Measurements from ENCODE around the gene NIT2. TPM values are rescaled to one million over a fixed set of nuclear protein-coding genes. Genes with fewer than 3 reads are reported as not detected.

NIT2 gene
- total and polyA plus RNA-seq, 7 donors, result 12.0 to 28.2 (median 22.0) TPM

- H3K9me3 ChIP-seq, result no peaks in the 10 kb centered on the region
- 95 to 97% methylated on average over 2 of the region's 2 CpGs for WGBS, 2 donors
- no peaks in the 10 kb centered on the region for H3K4me1 ChIP-seq
- no peak for DNase-seq
- H3K27me3 ChIP-seq, result no peaks in the 10 kb centered on the region
- H3K27ac ChIP-seq, result no peak overlapping the region
- no peak overlapping the region for H3K4me3 ChIP-seq
- TF ChIP-seq EP300 (IDR thresholded peaks at IDR 0.05) (no peak), CTCF (IDR thresholded peaks at IDR 0.05) (no peak), POLR2AphosphoS5 (IDR thresholded peaks at IDR 0.05) (no peak), POLR2A (IDR thresholded peaks at IDR 0.05) (no peak)
- H3K36me3 ChIP-seq, result peaks cover 4 to 96% (median 11%) of the 10 kb centered on the region in 4 donors
- intact Hi-C loops (cut with DNase I), result no loop called here
Measured at GRCh38 chr3:100297784-100298183, 36.8 kb upstream of the NIT2 start.

- Histone ChIP-seq H3K4me1 (no peaks in the 10 kb centered on the region), H3K27me3 (no peaks in the 10 kb centered on the region), H3K4me3 (no peak overlapping the region), H3K27ac (no peak overlapping the region), H3K36me3 (peaks cover 0 to 94% (median 10%) of the 10 kb centered on the region in 4 donors), H3K9me3 (no peaks in the 10 kb centered on the region)
- TF ChIP-seq POLR2A (IDR thresholded peaks at IDR 0.05), result no peak
- TF ChIP-seq EP300 (IDR thresholded peaks at IDR 0.05), result no peak
- no peak for TF ChIP-seq CTCF (IDR thresholded peaks at IDR 0.05)
- no peak for TF ChIP-seq POLR2AphosphoS5 (IDR thresholded peaks at IDR 0.05)
- intact Hi-C loops (cut with DNase I), result no loop called here
- no peak for DNase-seq
- 81 to 88% methylated on average over 4 of the region's 4 CpGs for WGBS, 2 donors
Measured at GRCh38 chr3:100299016-100299415, 35.5 kb upstream of the NIT2 start.

- WGBS, 2 donors, result 79 to 90% methylated on average over 1 of the region's 1 CpG
- Histone ChIP-seq H3K27me3 (no peaks in the 10 kb centered on the region), H3K36me3 (peaks cover 5 to 71% (median 10%) of the 10 kb centered on the region in 4 donors), H3K9me3 (no peaks in the 10 kb centered on the region), H3K27ac (no peak overlapping the region), H3K4me3 (no peak overlapping the region), H3K4me1 (no peaks in the 10 kb centered on the region)
- TF ChIP-seq POLR2AphosphoS5 (IDR thresholded peaks at IDR 0.05), result no peak
- no peak for TF ChIP-seq EP300 (IDR thresholded peaks at IDR 0.05)
- TF ChIP-seq POLR2A (IDR thresholded peaks at IDR 0.05), result no peak
- no peak for TF ChIP-seq CTCF (IDR thresholded peaks at IDR 0.05)
- intact Hi-C loops (cut with DNase I), result no loop called here
- no peak for DNase-seq
Measured at GRCh38 chr3:100306695-100307094, 27.9 kb upstream of the NIT2 start.

- no peaks in the 10 kb centered on the region for H3K27me3 ChIP-seq
- WGBS, 2 donors, result 43 to 76% methylated on average over 3 of the region's 3 CpGs
- TF ChIP-seq POLR2AphosphoS5 (IDR thresholded peaks at IDR 0.05) (no peak), POLR2A (IDR thresholded peaks at IDR 0.05) (no peak), CTCF (IDR thresholded peaks at IDR 0.05) (no peak), EP300 (IDR thresholded peaks at IDR 0.05) (no peak)
- DNase-seq, result no peak
- intact Hi-C loops (cut with DNase I), result no loop called here
- no peak overlapping the region for H3K4me3 ChIP-seq
- H3K4me1 ChIP-seq, result no peaks in the 10 kb centered on the region
- no peak overlapping the region for H3K27ac ChIP-seq
- peaks cover 5 to 50% (median 12%) of the 10 kb centered on the region in 4 donors for H3K36me3 ChIP-seq
- H3K9me3 ChIP-seq, result no peaks in the 10 kb centered on the region
Measured at GRCh38 chr3:100310355-100310965, 24.1 kb upstream of the NIT2 start.

- Histone ChIP-seq H3K36me3 (peaks cover 5 to 45% (median 12%) of the 10 kb centered on the region in 4 donors), H3K4me3 (no peak overlapping the region), H3K27ac (no peak overlapping the region), H3K9me3 (no peaks in the 10 kb centered on the region), H3K27me3 (no peaks in the 10 kb centered on the region), H3K4me1 (no peaks in the 10 kb centered on the region)
- intact Hi-C loops (cut with DNase I), result no loop called here
- no peak for DNase-seq
- TF ChIP-seq EP300 (IDR thresholded peaks at IDR 0.05), result no peak
- TF ChIP-seq POLR2A (IDR thresholded peaks at IDR 0.05), result no peak
- no peak for TF ChIP-seq POLR2AphosphoS5 (IDR thresholded peaks at IDR 0.05)
- no peak for TF ChIP-seq CTCF (IDR thresholded peaks at IDR 0.05)
- 63 to 72% methylated on average over 2 of the region's 2 CpGs for WGBS, 2 donors
Measured at GRCh38 chr3:100311011-100311410, 23.5 kb upstream of the NIT2 start.
